Activated effector memory CD4-positive, alpha-beta T cell treated with Interleukin-2 at 50 U/mL for 16 hours (primary cell): ENCODE data around the gene SLC24A2.

Experiments used
- DNase-seq: peaks from one replicate; pipeline ENCODE4 v3.0.0-alpha.2; 2020

SLC24A2 gene

GRCh38 chr9:19757745-19758144 is 31.1 kb downstream of the SLC24A2 start:
- no peak for DNase-seq

GRCh38 chr9:19754921-19755320 is 33.9 kb downstream of the SLC24A2 start:
- DNase-seq, result no peak

- DNase-seq, result no peak
Observed at GRCh38 chr9:19748278-19749126, 40.3 kb downstream of the SLC24A2 start.

- no peak for DNase-seq
Observed at GRCh38 chr9:19746223-19746622, 42.6 kb downstream of the SLC24A2 start.

DNA sequence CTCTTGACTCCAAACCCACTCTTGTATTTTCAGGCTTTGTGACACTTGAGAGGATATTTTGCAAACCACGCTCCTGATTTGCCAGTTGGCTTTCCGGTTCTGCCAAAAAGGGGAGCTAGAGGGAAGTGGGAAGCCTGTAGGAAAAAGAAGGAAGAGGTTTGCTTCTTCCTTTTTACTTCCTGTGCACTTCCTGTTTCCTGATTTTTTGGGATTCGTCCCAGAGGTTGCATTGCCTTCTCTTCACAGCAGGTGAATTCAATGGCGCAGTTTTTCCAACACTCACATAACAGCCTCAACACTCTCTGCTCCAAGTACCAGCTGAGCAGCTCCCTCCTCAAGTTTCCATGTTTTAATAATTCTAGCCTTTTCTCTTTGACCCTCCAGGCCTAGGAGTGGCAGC is 47.7 kb downstream of the SLC24A2 start:
- DNase-seq, result no peak
